Subcutaneous adipose tissue (tissue), 4 donors: ENCODE results near the gene STK32C. TPM values are rescaled to one million over a fixed set of nuclear protein-coding genes. Genes with fewer than 3 reads are reported as not detected.

ENCODE experiments used
- CTCF ChIP-seq: fragments of 450-650 bp; IDR thresholded peaks from one replicate; pipeline ENCODE4 v1.5.1; 2016; ENCODE audit warnings: low read depth, mild to moderate bottlenecking, control low read depth, antibody characterized with exemption, moderate library complexity
- total RNA-seq, 4 donors: library from RNA; depleted of rRNA; stranded (reverse); fragments of >200 nt; gene quantifications; one replicate each; pipeline ENCODE4 v1.1.0, GENCODE V29; 2016

Gene STK32C
- total RNA-seq, 4 donors from 2014 or later: 2.9 to 12.3 (median 10.9) TPM

GRCh38 chr10:132248455-132249225 is 59.1 kb downstream of the STK32C start:
- TF ChIP-seq CTCF: no peak

- TF ChIP-seq CTCF: no peak
Observed at GRCh38 chr10:132247943-132248342, 59.8 kb downstream of the STK32C start.

GRCh38 chr10:132246296-132246695 is 61.5 kb downstream of the STK32C start:
- TF ChIP-seq CTCF: no peak

- TF ChIP-seq CTCF: no peak
Observed at GRCh38 chr10:132245056-132245455, 62.7 kb downstream of the STK32C start.

GRCh38 chr10:132243626-132244025 is 64.1 kb downstream of the STK32C start:
- TF ChIP-seq CTCF: no peak

GRCh38 chr10:132243141-132243540 is 64.6 kb downstream of the STK32C start:
- TF ChIP-seq CTCF: no peak

GRCh38 chr10:132242103-132242840 is 65.5 kb downstream of the STK32C start:
- no peak for TF ChIP-seq CTCF
